DND-41 (cell line): ENCODE data around the gene BMF.

Experiments
- ATAC-seq: fragments of 200-7000 bp; cut with Tn5 transposase; 3 replicates; pipeline ENCODE4 v1.9.1; 2021; ENCODE audit warnings: low read depth; ENCODE audit not compliant: insufficient read depth
- DNase-seq: peaks from one replicate; pipeline ENCODE4 v3.0.0-alpha.2; 2020
- H2AFZ ChIP-seq: 2 replicates; pipeline ENCODE4 v1.6.0; 2012; ENCODE audit warnings: low read depth, low read length
- H3K27ac ChIP-seq: 2 replicates; pipeline ENCODE4 v1.5.1; 2012; ENCODE audit warnings: low read length, inconsistent platforms
- H3K27me3 ChIP-seq: fragments of 200-600 bp; sonication (generic); 2 replicates; pipeline ENCODE4 v1.6.0; 2012; ENCODE audit warnings: low read length, mild to moderate bottlenecking, inconsistent platforms; ENCODE audit not compliant: insufficient read depth, poor library complexity
- H3K36me3 ChIP-seq: 2 replicates; pipeline ENCODE4 v1.5.1; 2012; ENCODE audit warnings: low read length, inconsistent platforms; ENCODE audit not compliant: insufficient read depth
- H3K4me1 ChIP-seq: 2 replicates; pipeline ENCODE4 v1.5.1; 2012; ENCODE audit warnings: mild to moderate bottlenecking, low read length; ENCODE audit not compliant: insufficient read depth
- H3K4me2 ChIP-seq: 2 replicates; pipeline ENCODE4 v1.6.0; 2012; ENCODE audit warnings: mild to moderate bottlenecking, moderate library complexity, low read length, inconsistent platforms; ENCODE audit not compliant: insufficient read depth
- H3K4me3 ChIP-seq, 2 experiments: fragments of 200-600 bp in 1 of 2; shearing (Covaris generic) in 1 of 2; 2 replicates each; pipeline ENCODE4 v1.5.1; 2012 to 2016; ENCODE audit warnings: inconsistent platforms in 2 of 2, low read length in 2 of 2, mild to moderate bottlenecking in 2 of 2, low read depth in 1 of 2, moderate library complexity in 1 of 2
- H3K79me2 ChIP-seq: 2 replicates; pipeline ENCODE4 v1.6.0; 2012; ENCODE audit warnings: low read length, inconsistent platforms; ENCODE audit not compliant: insufficient read depth
- H3K9ac ChIP-seq: 2 replicates; pipeline ENCODE4 v1.6.0; 2012; ENCODE audit warnings: low read depth, mild to moderate bottlenecking, inconsistent platforms, low read length, moderate library complexity
- H3K9me3 ChIP-seq: 2 replicates; pipeline ENCODE4 v1.5.1; 2012; ENCODE audit warnings: low read length, moderate library complexity, mild to moderate bottlenecking, inconsistent platforms; ENCODE audit not compliant: insufficient read depth, severe bottlenecking
- H4K20me1 ChIP-seq: 2 replicates; pipeline ENCODE4 v1.6.0; 2012; ENCODE audit warnings: low read length; ENCODE audit not compliant: insufficient read depth
- EZH2 ChIP-seq: IDR thresholded peaks from 3 replicates; pipeline ENCODE4 v1.6.1; 2012; ENCODE audit warnings: borderline replicate concordance, low read depth, mild to moderate bottlenecking, moderate library complexity, low read length, inconsistent platforms; ENCODE audit not compliant: severe bottlenecking
- TF ChIP-seq, protein P1 (sequence below): IDR thresholded peaks from 2 replicates; pipeline ENCODE4 v1.5.1; 2012; ENCODE audit warnings: borderline replicate concordance, low read length, moderate library complexity, mild to moderate bottlenecking; ENCODE audit not compliant: poor library complexity, severe bottlenecking; ENCODE audit errors: extremely low read depth

The BMF gene

DNA sequence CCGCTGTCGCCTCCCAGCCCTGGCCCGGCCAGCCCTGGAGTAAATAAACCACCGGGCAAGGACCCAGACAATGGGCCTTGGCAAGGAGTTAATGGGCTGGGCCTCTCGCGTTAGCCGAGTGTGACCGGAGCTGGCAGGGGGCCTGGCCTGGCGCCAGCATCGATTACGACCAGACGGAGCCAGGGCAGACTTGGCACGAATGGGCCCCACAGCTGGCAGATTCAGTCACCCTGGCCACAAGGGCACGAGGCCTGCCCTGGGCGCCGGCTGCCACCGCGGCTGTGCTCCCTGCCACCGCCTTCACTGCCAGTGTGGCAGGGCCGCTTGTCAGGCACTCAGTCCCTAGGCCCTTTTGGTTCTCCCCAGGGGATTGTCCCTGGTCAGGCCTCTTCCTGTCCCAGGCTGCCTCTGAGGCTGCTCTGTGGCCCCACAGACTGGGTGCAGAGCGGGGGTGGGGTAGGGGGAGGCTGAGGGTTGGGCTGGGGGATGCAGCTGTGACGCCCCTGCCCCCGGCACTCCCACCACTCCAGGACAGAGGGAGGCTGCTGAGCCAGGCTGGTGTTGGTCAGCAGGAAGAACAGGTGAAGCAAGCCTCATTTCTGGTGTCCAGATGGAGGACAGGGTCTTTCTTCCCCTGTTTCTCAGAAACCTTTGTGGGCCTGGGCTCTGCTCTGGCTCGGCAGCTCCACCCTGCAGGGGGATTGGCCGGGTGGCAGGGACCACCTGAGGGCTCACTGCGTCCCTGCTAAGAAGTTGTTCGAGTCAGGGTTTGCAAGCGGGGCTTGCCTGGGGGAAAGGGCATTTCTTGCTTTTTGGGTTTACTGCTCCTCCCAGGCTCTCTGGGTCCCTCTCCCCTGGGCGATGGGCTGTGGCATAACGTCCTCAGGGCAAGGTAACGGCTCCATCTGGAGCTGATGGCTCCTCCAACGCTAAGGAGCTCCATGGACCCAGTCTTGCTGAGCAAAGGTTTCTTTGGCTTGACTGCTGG is 39.2 kb downstream of the BMF start:
- H3K9me3 ChIP-seq, result no peaks in the 10 kb centered on the region
- peaks cover 30% of the 10 kb centered on the region for H3K4me1 ChIP-seq
- no peak overlapping the region for H3K9ac ChIP-seq
- DNase-seq, result peak; percentile 35
- H3K4me3 ChIP-seq, result no peak overlapping the region
- 0 out of 3 replicates have a peak, but pooled peaks have one; percentile 18 for ATAC-seq
- peaks cover 5% of the 10 kb centered on the region for H3K36me3 ChIP-seq
- H3K27ac ChIP-seq, result peak overlapping the region; percentile 52
- no peaks in the 10 kb centered on the region for H4K20me1 ChIP-seq
- H2AFZ ChIP-seq, result no peak overlapping the region
- H3K79me2 ChIP-seq, result no peaks in the 10 kb centered on the region
- no peak overlapping the region for H3K4me2 ChIP-seq
- no peaks in the 10 kb centered on the region for H3K27me3 ChIP-seq
- no peak for TF ChIP-seq EZH2
- TF ChIP-seq, protein P1, sequence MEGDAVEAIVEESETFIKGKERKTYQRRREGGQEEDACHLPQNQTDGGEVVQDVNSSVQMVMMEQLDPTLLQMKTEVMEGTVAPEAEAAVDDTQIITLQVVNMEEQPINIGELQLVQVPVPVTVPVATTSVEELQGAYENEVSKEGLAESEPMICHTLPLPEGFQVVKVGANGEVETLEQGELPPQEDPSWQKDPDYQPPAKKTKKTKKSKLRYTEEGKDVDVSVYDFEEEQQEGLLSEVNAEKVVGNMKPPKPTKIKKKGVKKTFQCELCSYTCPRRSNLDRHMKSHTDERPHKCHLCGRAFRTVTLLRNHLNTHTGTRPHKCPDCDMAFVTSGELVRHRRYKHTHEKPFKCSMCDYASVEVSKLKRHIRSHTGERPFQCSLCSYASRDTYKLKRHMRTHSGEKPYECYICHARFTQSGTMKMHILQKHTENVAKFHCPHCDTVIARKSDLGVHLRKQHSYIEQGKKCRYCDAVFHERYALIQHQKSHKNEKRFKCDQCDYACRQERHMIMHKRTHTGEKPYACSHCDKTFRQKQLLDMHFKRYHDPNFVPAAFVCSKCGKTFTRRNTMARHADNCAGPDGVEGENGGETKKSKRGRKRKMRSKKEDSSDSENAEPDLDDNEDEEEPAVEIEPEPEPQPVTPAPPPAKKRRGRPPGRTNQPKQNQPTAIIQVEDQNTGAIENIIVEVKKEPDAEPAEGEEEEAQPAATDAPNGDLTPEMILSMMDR, result no peak

- H3K4me3 ChIP-seq, result no peak overlapping the region
- peaks cover 5% of the 10 kb centered on the region for H3K36me3 ChIP-seq
- no peaks in the 10 kb centered on the region for H4K20me1 ChIP-seq
- H3K4me1 ChIP-seq, result peaks cover 19% of the 10 kb centered on the region
- H3K4me2 ChIP-seq, result no peak overlapping the region
- no peak overlapping the region for H3K9ac ChIP-seq
- TF ChIP-seq, protein P1, result no peak
- TF ChIP-seq EZH2, result no peak
- no peak for DNase-seq
- H3K9me3 ChIP-seq, result no peaks in the 10 kb centered on the region
- no peak overlapping the region for H2AFZ ChIP-seq
- H3K27me3 ChIP-seq, result no peaks in the 10 kb centered on the region
- no peak for ATAC-seq
- no peak overlapping the region for H3K27ac ChIP-seq
- H3K79me2 ChIP-seq, result no peaks in the 10 kb centered on the region
These were observed 40.6 kb downstream of the BMF start for GRCh38 chr15:40067921-40068624.

DNA sequence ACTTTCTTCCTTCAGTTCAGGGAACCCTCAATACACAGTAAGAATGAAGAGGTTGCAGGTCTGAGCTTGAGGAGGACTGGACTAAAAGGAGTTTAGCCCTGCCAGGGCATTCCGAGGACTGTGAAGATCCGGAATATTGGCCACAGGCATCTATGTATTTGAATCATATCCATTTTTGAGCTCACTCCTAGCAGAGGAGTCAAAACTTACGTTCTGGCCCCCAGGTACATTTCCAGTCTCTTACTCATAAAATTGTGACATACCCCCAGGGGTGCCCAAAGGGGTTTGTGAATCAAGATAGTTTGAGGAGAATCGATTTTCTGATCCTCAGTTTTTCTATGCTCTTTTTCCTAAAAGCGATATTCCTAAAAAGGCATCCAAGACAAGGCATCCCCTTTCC is 42.1 kb downstream of the BMF start:
- H3K79me2 ChIP-seq, result no peaks in the 10 kb centered on the region
- no peak for DNase-seq
- no peak overlapping the region for H3K4me3 ChIP-seq
- TF ChIP-seq, protein P1, result no peak
- no peak for TF ChIP-seq EZH2
- no peak overlapping the region for H3K4me2 ChIP-seq
- H3K9ac ChIP-seq, result no peak overlapping the region
- no peak for ATAC-seq
- peaks cover 17% of the 10 kb centered on the region for H3K4me1 ChIP-seq
- no peaks in the 10 kb centered on the region for H3K9me3 ChIP-seq
- H2AFZ ChIP-seq, result no peak overlapping the region
- H3K27me3 ChIP-seq, result no peaks in the 10 kb centered on the region
- H4K20me1 ChIP-seq, result no peaks in the 10 kb centered on the region
- H3K27ac ChIP-seq, result no peak overlapping the region
- H3K36me3 ChIP-seq, result peaks cover 5% of the 10 kb centered on the region
